Activated naive CD8-positive, alpha-beta T cell treated with anti-CD3 and anti-CD28 coated beads, Interleukin-2, amount 50 U/mL, for 24 hours (primary cell): ENCODE results near the gene C10orf105.

ENCODE experiments used
- ATAC-seq: fragments of 150-1000 bp; cut with Tn5 transposase; one replicate; pipeline ENCODE4 v1.10.0; 2021
- DNase-seq: peaks from one replicate; pipeline ENCODE4 v3.0.0; 2021
- H3K27ac Mint-ChIP-seq: one replicate; pipeline ENCODE4 v1.8.0; 2021; ENCODE audit warnings: mild to moderate bottlenecking, mixed read lengths
- H3K27me3 Mint-ChIP-seq: one replicate; pipeline ENCODE4 v1.8.0; 2021; ENCODE audit warnings: mixed read lengths
- H3K36me3 Mint-ChIP-seq: one replicate; pipeline ENCODE4 v1.8.0; 2021; ENCODE audit warnings: low read depth, mixed read lengths
- H3K4me1 Mint-ChIP-seq: one replicate; pipeline ENCODE4 v1.8.0; 2021; ENCODE audit warnings: mixed read lengths
- H3K4me3 Mint-ChIP-seq: one replicate; pipeline ENCODE4 v1.8.0; 2021; ENCODE audit warnings: mild to moderate bottlenecking, moderate library complexity, mixed read lengths
- H3K9me3 Mint-ChIP-seq: one replicate; pipeline ENCODE4 v1.8.0; 2021; ENCODE audit warnings: mixed read lengths

Gene C10orf105

DNA sequence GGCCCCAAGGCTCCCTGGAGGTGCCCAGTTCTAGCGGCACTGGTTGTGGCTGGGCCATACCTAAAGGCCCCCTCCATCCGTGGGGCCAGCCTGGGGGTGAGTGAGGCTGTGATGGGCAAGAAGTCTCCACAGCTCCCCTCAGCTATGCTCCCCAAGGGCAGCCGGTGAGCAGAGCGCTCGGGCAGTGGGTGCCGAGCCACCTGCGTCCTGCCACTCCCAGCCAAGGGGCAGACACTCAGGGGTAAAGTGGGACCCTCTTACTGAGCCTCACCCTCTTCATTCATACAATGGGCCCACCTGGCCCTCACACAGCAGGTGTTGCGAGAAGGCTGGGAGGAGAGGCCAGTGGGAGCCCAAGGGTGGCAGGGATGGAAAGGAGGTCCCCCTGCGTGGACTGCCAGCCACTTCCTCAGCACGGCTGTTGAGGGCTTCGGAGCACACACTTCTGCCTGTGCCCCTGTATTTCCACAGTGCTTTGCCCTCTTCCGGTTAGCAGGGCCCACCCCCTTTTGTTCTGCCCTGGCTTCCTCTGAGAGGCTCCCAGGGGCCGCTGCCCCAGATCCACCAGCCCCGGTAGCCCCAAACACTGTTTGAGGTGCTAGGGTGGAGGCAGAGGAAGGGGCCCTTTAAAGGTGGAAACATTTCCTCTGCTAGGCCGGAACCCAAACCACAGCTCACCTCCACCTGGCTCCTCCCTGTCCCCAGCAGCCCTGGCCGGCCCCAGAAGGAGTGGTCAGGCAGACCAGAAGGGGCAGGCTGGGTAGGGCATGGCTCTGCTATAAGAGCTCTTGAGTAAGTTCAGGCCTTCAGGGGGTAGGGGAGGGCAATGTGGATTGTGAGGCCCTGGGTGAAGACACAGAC, 16.4 kb upstream of the C10orf105 start:
- peaks cover 97% of the 10 kb centered on the region for H3K4me1 Mint-ChIP-seq
- peak overlapping the region; percentile 100 for H3K27ac Mint-ChIP-seq
- DNase-seq: peak; percentile 73
- H3K9me3 Mint-ChIP-seq: no peaks in the 10 kb centered on the region
- H3K36me3 Mint-ChIP-seq: peaks cover 4% of the 10 kb centered on the region
- H3K27me3 Mint-ChIP-seq: no peaks in the 10 kb centered on the region
- peak overlapping the region; percentile 73 for H3K4me3 Mint-ChIP-seq
- peak; percentile 54 for ATAC-seq

GRCh38 chr10:71734797-71735196, 15.2 kb upstream of the C10orf105 start:
- Mint-ChIP-seq H3K9me3 (no peaks in the 10 kb centered on the region), H3K27me3 (no peaks in the 10 kb centered on the region), H3K36me3 (peaks cover 4% of the 10 kb centered on the region), H3K4me3 (peak overlapping the region; percentile 73), H3K27ac (peak overlapping the region; percentile 100), H3K4me1 (peaks cover 98% of the 10 kb centered on the region)
- no peak for ATAC-seq
- DNase-seq: no peak

- Mint-ChIP-seq H3K9me3 (no peaks in the 10 kb centered on the region), H3K4me3 (peak overlapping the region; percentile 60), H3K27ac (peak overlapping the region; percentile 94), H3K4me1 (peaks cover 96% of the 10 kb centered on the region), H3K36me3 (peaks cover 4% of the 10 kb centered on the region), H3K27me3 (no peaks in the 10 kb centered on the region)
- ATAC-seq: no peak
- no peak for DNase-seq
Measured at GRCh38 chr10:71731791-71732190, 12.2 kb upstream of the C10orf105 start.

GRCh38 chr10:71729161-71729636, 9.6 kb upstream of the C10orf105 start:
- Mint-ChIP-seq H3K36me3 (peaks cover 4% of the 10 kb centered on the region), H3K27me3 (peaks cover 1% of the 10 kb centered on the region), H3K9me3 (no peaks in the 10 kb centered on the region), H3K27ac (peak overlapping the region; percentile 94), H3K4me3 (peak overlapping the region; percentile 10), H3K4me1 (peaks cover 98% of the 10 kb centered on the region)
- no peak for ATAC-seq
- no peak for DNase-seq

GRCh38 chr10:71727738-71728737, 8.5 kb upstream of the C10orf105 start:
- no peaks in the 10 kb centered on the region for H3K9me3 Mint-ChIP-seq
- DNase-seq: no peak

GRCh38 chr10:71727105-71727737, 7.6 kb upstream of the C10orf105 start:
- no peaks in the 10 kb centered on the region for H3K9me3 Mint-ChIP-seq
- H3K4me3 Mint-ChIP-seq: peak overlapping the region; percentile 42
- peak overlapping the region; percentile 94 for H3K27ac Mint-ChIP-seq
- peaks cover 96% of the 10 kb centered on the region for H3K4me1 Mint-ChIP-seq
- ATAC-seq (peak; percentile 39), DNase-seq (peak; percentile 72)
- H3K36me3 Mint-ChIP-seq: no peaks in the 10 kb centered on the region
- peaks cover 1% of the 10 kb centered on the region for H3K27me3 Mint-ChIP-seq

More at GRCh38 chr10:71727738-71728737, 8.5 kb upstream of the C10orf105 start:
- H3K4me1 Mint-ChIP-seq: peaks cover 97% of the 10 kb centered on the region
- no peak for ATAC-seq
- H3K4me3 Mint-ChIP-seq: peak overlapping the region; percentile 42
- H3K27ac Mint-ChIP-seq: peak overlapping the region; percentile 94
- no peaks in the 10 kb centered on the region for H3K36me3 Mint-ChIP-seq
- H3K27me3 Mint-ChIP-seq: peaks cover 1% of the 10 kb centered on the region

DNA sequence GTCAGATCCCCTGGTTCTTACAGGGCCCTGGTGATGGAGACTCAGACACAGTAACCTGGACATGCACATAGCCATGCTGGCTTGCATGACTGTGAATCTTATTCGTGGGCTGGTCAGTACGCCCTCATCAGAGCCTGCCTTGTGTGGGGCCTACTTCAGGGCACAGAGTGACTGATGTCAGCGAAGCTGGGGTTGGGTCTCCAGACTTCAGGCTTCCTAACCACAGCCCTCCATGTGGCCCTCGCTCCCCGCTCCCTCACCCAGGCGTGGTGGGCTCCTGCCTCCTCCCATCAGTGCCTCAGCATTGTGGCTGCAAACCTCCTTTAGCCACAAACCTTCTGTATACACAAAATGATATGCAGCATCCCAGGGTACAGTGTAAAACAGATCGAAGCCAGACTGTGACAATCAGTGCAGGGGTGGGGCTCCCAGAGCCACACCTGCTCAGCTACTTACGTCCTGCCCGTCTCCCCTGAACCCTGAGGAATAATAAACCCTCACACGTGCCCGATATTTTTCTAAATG, 7.1 kb upstream of the C10orf105 start:
- Mint-ChIP-seq H3K27ac (peak overlapping the region; percentile 94), H3K36me3 (no peaks in the 10 kb centered on the region), H3K9me3 (no peaks in the 10 kb centered on the region), H3K27me3 (peaks cover 1% of the 10 kb centered on the region), H3K4me3 (peak overlapping the region; percentile 42), H3K4me1 (peaks cover 90% of the 10 kb centered on the region)
- ATAC-seq: peak; percentile 46
- DNase-seq: peak; percentile 73

DNA sequence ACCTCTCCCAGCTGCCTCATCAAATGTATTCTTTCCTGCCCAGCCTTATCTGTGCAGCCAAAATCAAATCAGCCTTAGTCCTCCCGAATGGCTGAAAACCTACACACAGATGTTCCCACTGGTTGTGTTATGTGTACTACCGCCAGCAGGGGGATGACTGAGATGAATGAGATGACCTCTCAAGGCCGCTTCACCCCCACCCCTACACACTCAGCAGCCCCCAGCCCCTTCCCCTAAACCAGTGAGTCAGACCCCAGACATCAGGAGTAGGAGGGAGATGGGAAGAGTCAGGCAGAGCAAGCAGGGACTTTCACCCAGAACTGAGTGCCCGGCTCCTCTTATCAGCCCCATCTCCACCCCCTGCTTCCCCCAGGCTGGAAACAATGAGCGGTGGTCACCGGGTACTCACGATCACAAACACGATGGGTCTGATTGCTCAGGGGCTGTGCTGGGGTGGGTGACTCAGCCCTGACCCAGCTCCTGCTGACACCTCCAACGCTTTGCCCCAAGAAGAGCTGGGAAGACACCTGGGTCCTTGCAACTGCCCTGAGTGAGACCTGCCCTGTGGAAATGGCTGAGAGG, 6.5 kb upstream of the C10orf105 start:
- Mint-ChIP-seq H3K4me1 (peaks cover 85% of the 10 kb centered on the region), H3K4me3 (peak overlapping the region; percentile 42), H3K27me3 (peaks cover 1% of the 10 kb centered on the region), H3K9me3 (no peaks in the 10 kb centered on the region), H3K27ac (peak overlapping the region; percentile 94), H3K36me3 (no peaks in the 10 kb centered on the region)
- peak; percentile 85 for DNase-seq
- peak; percentile 77 for ATAC-seq

DNA sequence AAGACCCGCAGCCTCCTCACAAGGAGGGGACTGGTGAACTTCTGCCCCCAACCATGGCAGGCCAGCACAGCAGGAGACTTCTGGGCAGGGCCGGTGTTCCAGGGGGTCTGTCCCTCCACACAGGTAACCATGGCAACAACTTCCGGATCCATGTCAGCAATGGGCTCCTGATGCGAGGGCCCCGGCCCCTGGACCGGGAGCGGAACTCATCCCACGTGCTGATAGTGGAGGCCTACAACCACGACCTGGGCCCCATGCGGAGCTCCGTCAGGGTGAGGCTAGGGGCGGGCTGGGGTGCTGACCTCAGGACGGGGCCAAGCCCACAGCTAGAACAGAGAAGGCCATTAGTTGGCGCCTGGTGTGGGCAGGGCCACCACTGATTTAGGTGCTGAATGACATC, 5.7 kb upstream of the C10orf105 start:
- no peak for ATAC-seq

GRCh38 chr10:71724539-71724938, 5.0 kb upstream of the C10orf105 start:
- Mint-ChIP-seq H3K4me1 (peaks cover 71% of the 10 kb centered on the region), H3K27me3 (peaks cover 1% of the 10 kb centered on the region), H3K9me3 (no peaks in the 10 kb centered on the region), H3K36me3 (no peaks in the 10 kb centered on the region), H3K4me3 (peak overlapping the region; percentile 17), H3K27ac (peak overlapping the region; percentile 94)
- ATAC-seq (no peak), DNase-seq (no peak)

More for the DNA sequence above, 5.7 kb upstream of the C10orf105 start:
- DNase-seq: no peak
- H3K36me3 Mint-ChIP-seq: no peaks in the 10 kb centered on the region
- peaks cover 1% of the 10 kb centered on the region for H3K27me3 Mint-ChIP-seq
- H3K27ac Mint-ChIP-seq: peak overlapping the region; percentile 94
- H3K4me3 Mint-ChIP-seq: no peak overlapping the region
- H3K4me1 Mint-ChIP-seq: peaks cover 76% of the 10 kb centered on the region
- H3K9me3 Mint-ChIP-seq: no peaks in the 10 kb centered on the region

DNA sequence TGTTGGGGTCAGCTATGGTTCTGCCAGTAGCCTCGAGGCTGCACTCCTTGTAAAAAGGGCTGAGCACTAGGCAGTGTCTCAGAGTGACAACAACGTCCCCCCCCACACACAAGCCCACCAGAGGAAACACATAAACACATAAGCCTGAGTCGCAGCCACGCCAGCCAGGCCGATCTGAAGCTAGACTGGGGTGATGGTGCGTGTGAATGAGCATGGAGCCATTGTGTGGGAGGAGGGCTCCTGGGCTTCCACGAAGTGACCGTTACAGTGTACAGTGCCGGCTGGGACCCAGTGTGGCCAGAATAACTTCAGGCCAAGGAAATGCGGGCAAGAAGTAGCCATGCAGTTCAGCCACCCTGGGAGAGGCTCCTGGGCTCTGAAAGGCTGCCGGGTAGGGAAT, 3.7 kb upstream of the C10orf105 start:
- ATAC-seq (no peak), DNase-seq (no peak)
- Mint-ChIP-seq H3K4me1 (peaks cover 58% of the 10 kb centered on the region), H3K27ac (peak overlapping the region; percentile 82), H3K27me3 (peaks cover 1% of the 10 kb centered on the region), H3K4me3 (no peak overlapping the region), H3K9me3 (no peaks in the 10 kb centered on the region), H3K36me3 (no peaks in the 10 kb centered on the region)

GRCh38 chr10:71722849-71723248, 3.3 kb upstream of the C10orf105 start:
- H3K27me3 Mint-ChIP-seq: peaks cover 1% of the 10 kb centered on the region
- peak overlapping the region; percentile 82 for H3K27ac Mint-ChIP-seq
- H3K4me3 Mint-ChIP-seq: no peak overlapping the region
- no peaks in the 10 kb centered on the region for H3K9me3 Mint-ChIP-seq
- H3K36me3 Mint-ChIP-seq: no peaks in the 10 kb centered on the region
- no peak for DNase-seq
- ATAC-seq: no peak
- H3K4me1 Mint-ChIP-seq: peaks cover 54% of the 10 kb centered on the region

DNA sequence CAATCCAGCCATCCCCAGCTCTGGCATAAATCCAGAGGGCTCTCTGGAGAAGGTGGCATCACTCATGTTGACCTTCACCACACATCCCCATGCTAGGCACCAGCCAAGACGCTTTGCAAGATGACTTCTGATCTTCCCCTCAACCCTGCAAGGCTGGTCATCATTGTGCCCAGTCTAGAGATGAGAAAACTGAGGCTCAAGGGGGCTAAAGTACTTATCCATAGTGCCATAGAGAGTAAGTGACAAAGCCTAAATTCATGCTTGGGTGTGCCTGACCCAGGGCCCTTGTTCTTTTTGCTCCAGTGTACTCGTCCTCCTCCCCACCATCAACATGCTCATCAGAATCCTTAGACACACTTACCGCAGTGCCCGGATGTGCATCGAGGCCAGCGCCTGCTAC, 1.7 kb upstream of the C10orf105 start:
- Mint-ChIP-seq H3K27ac (no peak overlapping the region), H3K36me3 (no peaks in the 10 kb centered on the region), H3K27me3 (no peaks in the 10 kb centered on the region), H3K4me1 (peaks cover 42% of the 10 kb centered on the region), H3K9me3 (no peaks in the 10 kb centered on the region), H3K4me3 (no peak overlapping the region)
- no peak for ATAC-seq
- DNase-seq: no peak
